ENCODE results near the gene S100A1.

S100A1 gene

GRCh38 chr1:153643100-153643499 is 14.9 kb downstream of the S100A1 start:
- no peaks in the 10 kb centered on the region for H3K27me3 ChIP-seq (ENCODE audit: control insufficient read depth in 1 of 2, insufficient read depth in 1 of 2, low read length in 2 of 2)
- DNase-seq, result no peak
- H3K9me3 ChIP-seq (ENCODE audit: control insufficient read depth, low read length), result no peaks in the 10 kb centered on the region
- H2BK12ac ChIP-seq (ENCODE audit: low read length in 2 of 2), result no peak overlapping the region
- no peak overlapping the region for H3K27ac ChIP-seq (ENCODE audit: low read length, poor library complexity, severe bottlenecking)
- H4K8ac ChIP-seq (ENCODE audit: low read length), result no peak overlapping the region
- H3K4ac ChIP-seq (ENCODE audit: low read depth in 1 of 2, low read length in 2 of 2), result no peak overlapping the region
- over 99% methylated on average over 7 of the region's 11 CpGs for WGBS
- H3K36me3 ChIP-seq (ENCODE audit: control insufficient read depth in 1 of 2, insufficient read depth in 2 of 2, low read depth in 1 of 2, low read length in 2 of 2), result peaks cover 51 to 93% of the 10 kb centered on the region in 2 experiments
- no peak overlapping the region for H2BK15ac ChIP-seq (ENCODE audit: low read depth, poor library complexity, severe bottlenecking)
- H3K79me1 ChIP-seq (replicated peaks; ENCODE audit: low read length, poor library complexity, severe bottlenecking), result peaks cover 26% of the 10 kb centered on the region
- no peak overlapping the region for H3K4me3 ChIP-seq (ENCODE audit: insufficient read depth in 1 of 2, low read depth in 1 of 2, low read length in 2 of 2)
- H2BK120ac ChIP-seq (ENCODE audit: low read depth, low read length), result no peak overlapping the region
- no peak overlapping the region for H4K91ac ChIP-seq (ENCODE audit: low read length)
- no peak overlapping the region for H2AFZ ChIP-seq (ENCODE audit: low read depth, low read length)
- no peak overlapping the region for H3K18ac ChIP-seq (ENCODE audit: low read depth in 1 of 2, low read length in 2 of 2)
- no peak overlapping the region for H3K14ac ChIP-seq (ENCODE audit: low read length in 2 of 2)
- H3K4me1 ChIP-seq (ENCODE audit: control insufficient read depth, insufficient read depth, low read depth, low read length), result peaks cover 4% of the 10 kb centered on the region
- no peak overlapping the region for H3K4me2 ChIP-seq (ENCODE audit: low read length, poor library complexity, severe bottlenecking)
- H2AK5ac ChIP-seq (ENCODE audit: low read length, severe bottlenecking), result no peak overlapping the region
- H3K23ac ChIP-seq (ENCODE audit: low read length in 2 of 2), result no peak overlapping the region
- no peak overlapping the region for H3K9ac ChIP-seq (ENCODE audit: low read length)
- H2BK5ac ChIP-seq (ENCODE audit: low read depth, low read length, poor library complexity, severe bottlenecking), result no peak overlapping the region

GRCh38 chr1:153643816-153644215 is 15.6 kb downstream of the S100A1 start:
- no peak for DNase-seq
- no peak overlapping the region for H3K4me3 ChIP-seq (ENCODE audit: insufficient read depth in 1 of 2, low read depth in 1 of 2, low read length in 2 of 2)
- H3K4ac ChIP-seq (ENCODE audit: low read depth in 1 of 2, low read length in 2 of 2), result no peak overlapping the region
- H3K18ac ChIP-seq (ENCODE audit: low read depth in 1 of 2, low read length in 2 of 2), result no peak overlapping the region
- peaks cover 46 to 86% of the 10 kb centered on the region in 2 experiments for H3K36me3 ChIP-seq (ENCODE audit: control insufficient read depth in 1 of 2, insufficient read depth in 2 of 2, low read depth in 1 of 2, low read length in 2 of 2)
- H3K9me3 ChIP-seq (ENCODE audit: control insufficient read depth, low read length), result no peaks in the 10 kb centered on the region
- no peak overlapping the region for H2BK15ac ChIP-seq (ENCODE audit: low read depth, poor library complexity, severe bottlenecking)
- H2AFZ ChIP-seq (ENCODE audit: low read depth, low read length), result no peak overlapping the region
- H2AK5ac ChIP-seq (ENCODE audit: low read length, severe bottlenecking), result no peak overlapping the region
- peak overlapping the region; percentile 5 for H3K9ac ChIP-seq (ENCODE audit: low read length)
- H4K91ac ChIP-seq (ENCODE audit: low read length), result no peak overlapping the region
- no peaks in the 10 kb centered on the region for H3K27me3 ChIP-seq (ENCODE audit: control insufficient read depth in 1 of 2, insufficient read depth in 1 of 2, low read length in 2 of 2)
- H3K79me1 ChIP-seq (replicated peaks; ENCODE audit: low read length, poor library complexity, severe bottlenecking), result peaks cover 24% of the 10 kb centered on the region
- no peak overlapping the region for H2BK12ac ChIP-seq (ENCODE audit: low read length in 2 of 2)
- H4K8ac ChIP-seq (ENCODE audit: low read length), result no peak overlapping the region
- no peak overlapping the region for H3K4me2 ChIP-seq (ENCODE audit: low read length, poor library complexity, severe bottlenecking)
- no peak overlapping the region for H2BK120ac ChIP-seq (ENCODE audit: low read depth, low read length)
- no peak overlapping the region for H3K27ac ChIP-seq (ENCODE audit: low read length, poor library complexity, severe bottlenecking)
- H3K4me1 ChIP-seq (ENCODE audit: control insufficient read depth, insufficient read depth, low read depth, low read length), result peaks cover 4% of the 10 kb centered on the region
- H3K14ac ChIP-seq (ENCODE audit: low read length in 2 of 2), result no peak overlapping the region
- no peak overlapping the region for H3K23ac ChIP-seq (ENCODE audit: low read length in 2 of 2)
- H2BK5ac ChIP-seq (ENCODE audit: low read depth, low read length, poor library complexity, severe bottlenecking), result no peak overlapping the region

- no peak overlapping the region for H3K23ac ChIP-seq (ENCODE audit: low read length in 2 of 2)
- peaks cover 10% of the 10 kb centered on the region for H3K4me1 ChIP-seq (ENCODE audit: control insufficient read depth, insufficient read depth, low read depth, low read length)
- no peak overlapping the region for H2BK120ac ChIP-seq (ENCODE audit: low read depth, low read length)
- no peak overlapping the region for H3K4me3 ChIP-seq (ENCODE audit: insufficient read depth in 1 of 2, low read depth in 1 of 2, low read length in 2 of 2)
- H3K79me1 ChIP-seq (replicated peaks; ENCODE audit: low read length, poor library complexity, severe bottlenecking), result peaks cover 20% of the 10 kb centered on the region
- no peak overlapping the region for H3K4ac ChIP-seq (ENCODE audit: low read depth in 1 of 2, low read length in 2 of 2)
- H3K9me3 ChIP-seq (ENCODE audit: control insufficient read depth, low read length), result no peaks in the 10 kb centered on the region
- H2AFZ ChIP-seq (ENCODE audit: low read depth, low read length), result no peak overlapping the region
- no peak overlapping the region for H2BK12ac ChIP-seq (ENCODE audit: low read length in 2 of 2)
- WGBS, result 94% methylated on average over 3 of the region's 5 CpGs
- H2AK5ac ChIP-seq (ENCODE audit: low read length, severe bottlenecking), result no peak overlapping the region
- no peaks in the 10 kb centered on the region for H3K27me3 ChIP-seq (ENCODE audit: control insufficient read depth in 1 of 2, insufficient read depth in 1 of 2, low read length in 2 of 2)
- H3K4me2 ChIP-seq (ENCODE audit: low read length, poor library complexity, severe bottlenecking), result no peak overlapping the region
- no peak overlapping the region for H3K9ac ChIP-seq (ENCODE audit: low read length)
- H3K18ac ChIP-seq (ENCODE audit: low read depth in 1 of 2, low read length in 2 of 2), result no peak overlapping the region
- H3K27ac ChIP-seq (ENCODE audit: low read length, poor library complexity, severe bottlenecking), result no peak overlapping the region
- no peak overlapping the region for H2BK5ac ChIP-seq (ENCODE audit: low read depth, low read length, poor library complexity, severe bottlenecking)
- H4K8ac ChIP-seq (ENCODE audit: low read length), result no peak overlapping the region
- DNase-seq, result no peak
- no peak overlapping the region for H2BK15ac ChIP-seq (ENCODE audit: low read depth, poor library complexity, severe bottlenecking)
- peaks cover 34 to 56% of the 10 kb centered on the region in 2 experiments for H3K36me3 ChIP-seq (ENCODE audit: control insufficient read depth in 1 of 2, insufficient read depth in 2 of 2, low read depth in 1 of 2, low read length in 2 of 2)
- no peak overlapping the region for H3K14ac ChIP-seq (ENCODE audit: low read length in 2 of 2)
- no peak overlapping the region for H4K91ac ChIP-seq (ENCODE audit: low read length)
These were observed 18.6 kb downstream of the S100A1 start for GRCh38 chr1:153646672-153647345.

GRCh38 chr1:153647346-153647714 is 19.1 kb downstream of the S100A1 start:
- Histone ChIP-seq H3K4me3 (ENCODE audit: insufficient read depth in 1 of 2, low read depth in 1 of 2, low read length in 2 of 2) (no peak overlapping the region), H2AK5ac (ENCODE audit: low read length, severe bottlenecking) (no peak overlapping the region), H3K79me1 (replicated peaks; ENCODE audit: low read length, poor library complexity, severe bottlenecking) (peaks cover 15% of the 10 kb centered on the region), H3K4ac (ENCODE audit: low read depth in 1 of 2, low read length in 2 of 2) (no peak overlapping the region), H3K36me3 (ENCODE audit: control insufficient read depth in 1 of 2, insufficient read depth in 2 of 2, low read depth in 1 of 2, low read length in 2 of 2) (peaks cover 29 to 51% of the 10 kb centered on the region in 2 experiments), H2BK120ac (ENCODE audit: low read depth, low read length) (no peak overlapping the region), H2BK15ac (ENCODE audit: low read depth, poor library complexity, severe bottlenecking) (no peak overlapping the region), H3K9me3 (ENCODE audit: control insufficient read depth, low read length) (no peaks in the 10 kb centered on the region), H3K23ac (ENCODE audit: low read length in 2 of 2) (no peak overlapping the region), H2AFZ (ENCODE audit: low read depth, low read length) (no peak overlapping the region), H3K27ac (ENCODE audit: low read length, poor library complexity, severe bottlenecking) (no peak overlapping the region), H3K18ac (ENCODE audit: low read depth in 1 of 2, low read length in 2 of 2) (peak overlapping the region in 1 of 2 experiments; percentile 5), H4K8ac (ENCODE audit: low read length) (no peak overlapping the region), H3K4me1 (ENCODE audit: control insufficient read depth, insufficient read depth, low read depth, low read length) (peaks cover 10% of the 10 kb centered on the region), H3K4me2 (ENCODE audit: low read length, poor library complexity, severe bottlenecking) (no peak overlapping the region), H3K14ac (ENCODE audit: low read length in 2 of 2) (no peak overlapping the region), H4K91ac (ENCODE audit: low read length) (no peak overlapping the region), H3K9ac (ENCODE audit: low read length) (no peak overlapping the region), H2BK5ac (ENCODE audit: low read depth, low read length, poor library complexity, severe bottlenecking) (no peak overlapping the region), H3K27me3 (ENCODE audit: control insufficient read depth in 1 of 2, insufficient read depth in 1 of 2, low read length in 2 of 2) (no peaks in the 10 kb centered on the region), H2BK12ac (ENCODE audit: low read length in 2 of 2) (no peak overlapping the region)
- WGBS, result 69% methylated on average over 2 of the region's 2 CpGs
- no peak for DNase-seq
